Brain microvascular endothelial cell (primary cell): ENCODE measurements around the gene PRR36.

Experiments used
- DNase-seq: peaks from one replicate; pipeline ENCODE4 v3.0.0-alpha.2; 2020
- H3K27ac ChIP-seq: fragments of 250-450 bp; sonication (Bioruptor Pico); 2 replicates; pipeline ENCODE4 v1.5.1; 2020; ENCODE audit warnings: mild to moderate bottlenecking, moderate library complexity
- H3K27me3 ChIP-seq: fragments of 250-450 bp; sonication (Bioruptor Pico); replicated peaks from 2 replicates; pipeline ENCODE4 v1.5.1; 2020; ENCODE audit warnings: mild to moderate bottlenecking
- H3K36me3 ChIP-seq: fragments of 250-450 bp; sonication (Bioruptor Pico); replicated peaks from 2 replicates; pipeline ENCODE4 v1.5.1; 2020; ENCODE audit warnings: mild to moderate bottlenecking
- H3K4me3 ChIP-seq: 2 replicates; pipeline ENCODE4 v1.5.1; 2011; ENCODE audit warnings: low read depth, mild to moderate bottlenecking, control low read depth, low read length, moderate library complexity
- in situ Hi-C: cut with HindIII; loops from 2 replicates; pipeline ENCODE4 v1.10.0; 2017; ENCODE audit warnings: low sequenced_read_pairs, low pct_ligation_motif_present
- TF ChIP-seq, protein P1 (sequence below): IDR thresholded peaks from 2 replicates; pipeline ENCODE4 v1.5.1; 2011; ENCODE audit warnings: low read depth, mild to moderate bottlenecking, moderate library complexity, low read length, control low read depth, inconsistent platforms; ENCODE audit errors: missing control alignments

The PRR36 gene

DNA sequence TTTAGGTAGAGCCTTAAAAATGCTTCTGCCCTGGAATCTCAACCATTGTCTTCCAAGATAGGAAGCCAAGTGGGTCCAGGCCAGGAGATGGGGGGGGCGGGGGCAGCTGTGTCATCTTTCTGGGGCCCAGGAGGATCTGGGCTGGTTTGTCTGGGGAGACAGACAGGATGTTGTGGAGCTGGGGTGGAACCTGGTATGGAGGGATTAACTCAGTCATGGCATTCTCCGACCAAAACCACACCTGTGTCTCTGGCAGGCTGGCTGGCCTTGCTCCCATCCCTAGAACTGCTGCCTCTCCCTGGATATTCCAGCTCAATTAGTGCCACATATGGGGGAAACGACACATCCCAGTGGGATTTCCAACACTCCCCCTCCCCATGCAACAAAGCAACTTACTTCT lies 26.7 kb upstream of the PRR36 start:
- H3K27ac ChIP-seq: no peak overlapping the region
- in situ Hi-C loops: no loop called here
- TF ChIP-seq, protein P1, sequence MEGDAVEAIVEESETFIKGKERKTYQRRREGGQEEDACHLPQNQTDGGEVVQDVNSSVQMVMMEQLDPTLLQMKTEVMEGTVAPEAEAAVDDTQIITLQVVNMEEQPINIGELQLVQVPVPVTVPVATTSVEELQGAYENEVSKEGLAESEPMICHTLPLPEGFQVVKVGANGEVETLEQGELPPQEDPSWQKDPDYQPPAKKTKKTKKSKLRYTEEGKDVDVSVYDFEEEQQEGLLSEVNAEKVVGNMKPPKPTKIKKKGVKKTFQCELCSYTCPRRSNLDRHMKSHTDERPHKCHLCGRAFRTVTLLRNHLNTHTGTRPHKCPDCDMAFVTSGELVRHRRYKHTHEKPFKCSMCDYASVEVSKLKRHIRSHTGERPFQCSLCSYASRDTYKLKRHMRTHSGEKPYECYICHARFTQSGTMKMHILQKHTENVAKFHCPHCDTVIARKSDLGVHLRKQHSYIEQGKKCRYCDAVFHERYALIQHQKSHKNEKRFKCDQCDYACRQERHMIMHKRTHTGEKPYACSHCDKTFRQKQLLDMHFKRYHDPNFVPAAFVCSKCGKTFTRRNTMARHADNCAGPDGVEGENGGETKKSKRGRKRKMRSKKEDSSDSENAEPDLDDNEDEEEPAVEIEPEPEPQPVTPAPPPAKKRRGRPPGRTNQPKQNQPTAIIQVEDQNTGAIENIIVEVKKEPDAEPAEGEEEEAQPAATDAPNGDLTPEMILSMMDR: no peak
- H3K4me3 ChIP-seq: no peak overlapping the region
- H3K36me3 ChIP-seq: peaks cover 14% of the 10 kb centered on the region
- no peaks in the 10 kb centered on the region for H3K27me3 ChIP-seq
- no peak for DNase-seq

GRCh38 chr19:7900401-7900870 lies 26.2 kb upstream of the PRR36 start:
- TF ChIP-seq, protein P1: no peak
- in situ Hi-C loops: no loop called here
- H3K27me3 ChIP-seq: no peaks in the 10 kb centered on the region
- DNase-seq: no peak
- H3K36me3 ChIP-seq: peaks cover 13% of the 10 kb centered on the region
- no peak overlapping the region for H3K27ac ChIP-seq
- no peak overlapping the region for H3K4me3 ChIP-seq

- Histone ChIP-seq H3K27ac (no peak overlapping the region), H3K4me3 (no peak overlapping the region), H3K27me3 (no peaks in the 10 kb centered on the region), H3K36me3 (peaks cover 13% of the 10 kb centered on the region)
- in situ Hi-C loops: no loop called here
- TF ChIP-seq, protein P1: no peak
- DNase-seq: no peak
Observed at GRCh38 chr19:7899751-7900378, 25.7 kb upstream of the PRR36 start.

GRCh38 chr19:7898967-7899366 lies 24.8 kb upstream of the PRR36 start:
- Histone ChIP-seq H3K4me3 (no peak overlapping the region), H3K27ac (no peak overlapping the region), H3K36me3 (peaks cover 13% of the 10 kb centered on the region), H3K27me3 (no peaks in the 10 kb centered on the region)
- in situ Hi-C loops: no loop called here
- no peak for DNase-seq
- TF ChIP-seq, protein P1: no peak

- H3K27ac ChIP-seq: no peak overlapping the region
- in situ Hi-C loops: no loop called here
- H3K27me3 ChIP-seq: no peaks in the 10 kb centered on the region
- peaks cover 13% of the 10 kb centered on the region for H3K36me3 ChIP-seq
- no peak for DNase-seq
- TF ChIP-seq, protein P1: no peak
- H3K4me3 ChIP-seq: no peak overlapping the region
Observed at GRCh38 chr19:7897292-7897691, 23.1 kb upstream of the PRR36 start.

DNA sequence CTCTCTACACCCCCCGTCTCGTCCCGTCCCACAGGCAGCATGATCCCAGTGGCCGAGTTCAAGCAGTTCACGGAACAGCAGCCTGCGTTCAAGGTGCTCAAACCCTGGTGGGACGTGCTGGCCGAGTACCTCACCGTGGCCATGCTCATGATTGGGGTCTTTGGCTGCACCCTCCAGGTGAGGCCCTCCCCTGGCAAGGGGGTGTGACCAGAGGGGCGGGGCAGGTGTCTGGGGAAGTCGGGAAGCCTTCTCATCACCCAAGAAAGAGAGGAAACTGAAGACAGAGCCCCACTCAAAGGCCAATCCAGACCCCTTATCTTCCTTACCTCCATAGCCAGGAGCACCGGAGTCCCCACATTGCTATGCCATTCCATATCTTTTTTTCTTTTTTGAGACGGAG lies 21.4 kb upstream of the PRR36 start:
- no peak overlapping the region for H3K4me3 ChIP-seq
- TF ChIP-seq, protein P1: no peak
- H3K27ac ChIP-seq: no peak overlapping the region
- peaks cover 13% of the 10 kb centered on the region for H3K36me3 ChIP-seq
- in situ Hi-C loops: no loop called here
- H3K27me3 ChIP-seq: no peaks in the 10 kb centered on the region
- DNase-seq: no peak
